GM12873 (cell line): ENCODE results near the gene NKX2-2.

Experiments used
- CTCF ChIP-seq: IDR thresholded peaks from 2 replicates; pipeline ENCODE4 v1.5.1; 2012; ENCODE audit warnings: low read depth, mild to moderate bottlenecking, moderate library complexity, low read length, control low read depth; ENCODE audit not compliant: insufficient read depth; ENCODE audit errors: missing control alignments

The NKX2-2 gene

GRCh38 chr20:21554376-21554890 is 40.6 kb upstream of the NKX2-2 start:
- no peak for TF ChIP-seq CTCF

DNA sequence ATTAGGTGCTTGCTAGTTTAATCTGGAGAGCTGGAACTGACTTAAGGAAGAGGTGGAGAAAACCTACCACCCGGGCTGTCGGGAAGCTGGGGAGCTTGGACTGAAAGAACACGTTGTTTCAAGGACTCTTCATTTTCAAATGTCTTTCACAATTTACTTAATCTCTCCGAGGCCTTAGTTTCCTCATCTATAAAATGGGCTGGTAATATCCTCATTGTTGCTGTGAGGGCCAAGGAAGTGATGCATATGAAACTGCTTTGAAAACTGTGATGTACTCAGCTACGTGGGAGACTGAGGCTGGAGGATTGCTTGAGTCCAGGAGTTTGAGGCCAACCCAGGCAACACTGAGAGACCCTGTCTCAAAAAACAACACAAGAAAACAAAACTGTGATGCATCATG is 36.7 kb upstream of the NKX2-2 start:
- no peak for TF ChIP-seq CTCF

- TF ChIP-seq CTCF: no peak
Observed at GRCh38 chr20:21548390-21549035, 34.6 kb upstream of the NKX2-2 start.

DNA sequence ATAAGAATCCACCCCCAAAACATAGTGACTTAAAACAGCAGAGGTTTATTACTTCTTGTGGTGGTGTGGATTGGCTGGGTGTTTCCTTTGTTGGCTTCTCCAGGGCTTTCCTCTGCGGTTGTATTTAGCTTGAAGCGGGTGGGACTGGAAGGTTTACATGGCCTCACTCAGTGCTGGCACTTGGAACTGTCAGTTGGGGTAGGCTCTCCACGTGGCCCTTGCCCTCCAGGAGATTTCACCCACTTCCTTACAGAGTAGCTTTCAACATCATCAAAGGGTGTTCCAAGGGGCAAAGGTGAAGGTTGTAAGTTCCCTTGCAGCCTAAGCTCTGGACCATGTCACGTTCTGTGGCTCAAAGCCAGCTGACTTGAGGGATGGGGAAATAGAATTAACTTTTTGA is 32.5 kb upstream of the NKX2-2 start:
- no peak for TF ChIP-seq CTCF

GRCh38 chr20:21539512-21539911 is 25.6 kb upstream of the NKX2-2 start:
- no peak for TF ChIP-seq CTCF

- no peak for TF ChIP-seq CTCF
Observed at GRCh38 chr20:21534886-21535285, 21.0 kb upstream of the NKX2-2 start.

- TF ChIP-seq CTCF: no peak
Observed at GRCh38 chr20:21534453-21534852, 20.6 kb upstream of the NKX2-2 start.

DNA sequence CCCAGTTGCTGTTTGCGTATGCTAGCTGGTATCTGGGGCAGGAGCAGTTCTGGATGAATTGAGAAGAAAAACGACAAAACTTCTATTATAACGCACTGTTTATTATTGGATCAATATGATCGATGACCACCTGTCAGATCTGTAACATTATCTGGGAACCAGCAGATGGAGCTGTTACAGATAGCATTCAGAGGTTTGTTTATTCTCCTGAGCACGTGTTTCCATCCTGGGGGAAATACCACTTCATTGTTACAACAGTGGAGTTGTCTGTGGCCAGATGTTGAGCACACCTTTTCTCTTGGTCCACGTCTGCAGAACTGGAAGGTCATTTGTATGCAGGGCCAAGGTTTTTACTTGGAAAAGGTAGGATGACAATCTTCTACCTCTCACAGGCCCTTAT is 16.0 kb upstream of the NKX2-2 start:
- peak; percentile 54 for TF ChIP-seq CTCF
